Liver (tissue), 9 donors: ENCODE measurements around the gene RAI1. TPM values are rescaled to one million over a fixed set of nuclear protein-coding genes. Genes with fewer than 3 reads are reported as not detected.
A peak's percentile ranks its signal among the peaks of the same experiment; 100 is the strongest.
"Not testable (repeated sequence)": the region's sequence is repeated elsewhere in the genome, so short reads cannot be mapped to it uniquely, and the experiment has no call there.

Experiments
- DNase-seq: peaks from one replicate; pipeline ENCODE4 v3.0.0-alpha.2; 2017; ENCODE audit warnings: low spot score
- H3K27ac ChIP-seq, 2 donors: one replicate each; pipeline ENCODE4 v1.7.0; 2013; ENCODE audit warnings: inconsistent platforms in 2 of 2, low read length in 2 of 2, control low read depth in 1 of 2, low read depth in 1 of 2, mild to moderate bottlenecking in 1 of 2
- H3K27me3 ChIP-seq, 4 donors: one replicate each; pipeline versions ENCODE4 v1.6.1 to v1.7.0; 2013; ENCODE audit warnings: low read length in 3 of 4, inconsistent platforms in 1 of 4, mild to moderate bottlenecking in 1 of 4, moderate library complexity in 1 of 4; ENCODE audit not compliant: control insufficient read depth in 4 of 4, insufficient read depth in 4 of 4
- H3K36me3 ChIP-seq, 4 donors: one replicate each; pipeline versions ENCODE4 v1.6.1 to v1.7.0; 2013; ENCODE audit warnings: low read length in 3 of 4, mild to moderate bottlenecking in 3 of 4, low read depth in 1 of 4, moderate library complexity in 1 of 4; ENCODE audit not compliant: control insufficient read depth in 4 of 4, insufficient read depth in 3 of 4
- H3K4me1 ChIP-seq, 4 donors: one replicate each; pipeline versions ENCODE4 v1.6.1 to v1.7.0; 2013; ENCODE audit warnings: low read length in 3 of 4, mild to moderate bottlenecking in 3 of 4, moderate library complexity in 1 of 4; ENCODE audit not compliant: control insufficient read depth in 4 of 4, insufficient read depth in 4 of 4
- H3K4me3 ChIP-seq, 3 donors: one replicate each; pipeline versions ENCODE4 v1.6.1 to v1.7.0; 2013; ENCODE audit warnings: low read length in 3 of 3, control low read depth in 1 of 3, low read depth in 1 of 3, mild to moderate bottlenecking in 1 of 3
- H3K9ac ChIP-seq, 2 donors: one replicate each; pipeline ENCODE4 v1.7.0; 2013; ENCODE audit warnings: low read length in 2 of 2, mild to moderate bottlenecking in 2 of 2, moderate library complexity in 2 of 2, control low read depth in 1 of 2, low read depth in 1 of 2
- H3K9me3 ChIP-seq, 4 donors: one replicate each; pipeline versions ENCODE4 v1.6.1 to v1.7.0; 2013; ENCODE audit warnings: low read length in 3 of 4; ENCODE audit not compliant: control insufficient read depth in 4 of 4
- CTCF ChIP-seq: fragments of 150-350 bp; IDR thresholded peaks from 2 replicates; pipeline ENCODE4 v1.5.1; 2017; ENCODE audit warnings: improper control_type of control experiment, low read depth, low read length; ENCODE audit not compliant: missing input control
- FOXA1 ChIP-seq: IDR thresholded peaks from 2 replicates; pipeline ENCODE4 v1.6.1; 2016; ENCODE audit warnings: antibody characterized with exemption
- FOXA2 ChIP-seq: IDR thresholded peaks from 2 replicates; pipeline ENCODE4 v1.6.1; 2016; ENCODE audit warnings: antibody characterized with exemption
- GABPA ChIP-seq, 2 donors: IDR thresholded peaks in 1 of 2; conservative IDR thresholded peaks in 1 of 2; 2 replicates each; pipeline ENCODE4 v1.6.1; 2016; ENCODE audit warnings: antibody characterized with exemption in 2 of 2, mild to moderate bottlenecking in 1 of 2, moderate library complexity in 1 of 2
- HNF4A ChIP-seq, 2 donors: conservative IDR thresholded peaks; 2 replicates each; pipeline ENCODE4 v1.6.1; 2016; ENCODE audit warnings: antibody characterized with exemption in 2 of 2, mild to moderate bottlenecking in 2 of 2
- HNF4G ChIP-seq: IDR thresholded peaks from 2 replicates; pipeline ENCODE4 v1.6.1; 2016; ENCODE audit warnings: antibody characterized with exemption
- NR2F2 ChIP-seq: IDR thresholded peaks from 2 replicates; pipeline ENCODE4 v1.6.1; 2016; ENCODE audit warnings: antibody characterized with exemption
- RAD21 ChIP-seq, 2 donors: IDR thresholded peaks; 2 replicates each; pipeline ENCODE4 v1.6.1; 2016; ENCODE audit warnings: antibody characterized with exemption in 2 of 2, mild to moderate bottlenecking in 2 of 2
- RXRA ChIP-seq, 2 donors: IDR thresholded peaks; 2 replicates each; pipeline ENCODE4 v1.6.1; 2017 to 2018; ENCODE audit warnings: antibody characterized with exemption in 2 of 2, mild to moderate bottlenecking in 1 of 2
- SP1 ChIP-seq: IDR thresholded peaks from 2 replicates; pipeline ENCODE4 v1.6.1; 2018; ENCODE audit warnings: antibody characterized with exemption, mild to moderate bottlenecking
- TAF1 ChIP-seq: conservative IDR thresholded peaks from 2 replicates; pipeline ENCODE4 v1.6.1; 2016; ENCODE audit warnings: antibody characterized with exemption, mild to moderate bottlenecking
- YY1 ChIP-seq: IDR thresholded peaks from 2 replicates; pipeline ENCODE4 v1.6.1; 2016; ENCODE audit warnings: antibody characterized with exemption, mild to moderate bottlenecking
- WGBS: extraction: QIAGEN DNeasy Blood & Tissue Kit; methylation state at CpG from one replicate; pipeline ENCODE4 v1.1.7; 2013; 5-methylcytosine and 5-hydroxymethylcytosine counted together
- polyA plus RNA-seq, 2 donors: library from polyadenylated mRNA; stranded (reverse) in 1 of 2; unstranded in 1 of 2; fragments of 200-250 nt in 1 of 2; fragments of >200 nt in 1 of 2; fragmentation: Nextera tagmentation in 1 of 2; extraction: Ambion mirVana in 1 of 2; gene quantifications; one replicate each; pipeline versions ENCODE4 v1.2.1 to v1.2.3, GENCODE V29; 2013 to 2015
- total RNA-seq, 2 donors: library from RNA; depleted of rRNA; stranded (reverse); fragments of >200 nt; gene quantifications; one replicate each; pipeline ENCODE4 v1.2.3, GENCODE V29; 2014
- TF ChIP-seq, protein P1 (sequence below): IDR thresholded peaks from 2 replicates; pipeline ENCODE4 v1.6.1; 2016; ENCODE audit warnings: antibody characterized with exemption
- TF ChIP-seq, protein P2 (sequence below): IDR thresholded peaks from 2 replicates; pipeline ENCODE4 v1.6.1; 2016; ENCODE audit warnings: antibody characterized with exemption, mild to moderate bottlenecking
- TF ChIP-seq, protein P3 (sequence below): IDR thresholded peaks from 2 replicates; pipeline ENCODE4 v1.6.1; 2016; ENCODE audit warnings: antibody characterized with exemption
- TF ChIP-seq, protein P4 (sequence below): IDR thresholded peaks from 2 replicates; pipeline ENCODE4 v1.6.1; 2016; ENCODE audit warnings: antibody characterized with exemption
- donor health status: healthy.
- donor health status: healthy.
- donor health status: healthy.
- donor health status: healthy.
- donor health status: healthy.

RAI1 gene
- total and polyA plus RNA-seq, 4 donors, result 0.57 to 7.6 (median 5.3) TPM

DNA sequence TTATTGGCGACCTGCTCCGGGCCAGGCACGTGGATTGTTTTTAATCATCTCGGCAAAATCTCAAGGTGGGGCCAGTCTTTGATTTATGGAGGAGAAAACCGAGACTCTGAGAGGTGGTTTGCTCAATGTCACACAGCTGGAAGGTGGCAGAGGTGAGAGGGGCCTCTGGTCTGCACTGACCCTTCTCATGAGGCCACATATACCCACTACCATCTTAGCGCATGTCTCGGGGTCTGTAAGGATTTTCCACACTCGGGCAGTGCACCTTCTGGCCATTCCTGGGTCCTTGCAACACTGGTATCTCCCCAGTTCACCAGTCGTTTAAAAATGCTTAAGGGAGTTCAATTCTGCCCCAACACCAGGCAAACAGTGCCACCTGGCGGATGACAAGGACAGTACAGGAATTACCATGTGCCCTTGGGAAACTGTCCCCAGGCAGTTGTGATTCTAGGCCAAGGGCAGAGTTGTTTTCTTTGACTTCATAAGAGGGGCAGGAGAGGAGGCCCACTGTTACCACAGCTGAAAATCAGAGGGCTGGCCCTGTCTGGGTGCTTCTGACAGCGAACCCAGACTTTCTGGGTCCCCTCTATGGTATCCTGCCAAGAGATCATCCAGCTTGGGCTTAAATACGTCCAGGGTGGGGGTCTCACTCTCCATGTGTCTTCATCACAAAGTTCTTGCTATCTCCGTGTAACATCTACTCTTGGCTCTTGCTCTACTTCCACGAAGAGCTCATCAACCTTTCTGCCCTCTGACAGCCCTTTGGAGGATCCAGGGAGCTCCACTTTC, 39.4 kb upstream of the RAI1 start:
- WGBS, result 31% methylated on average over 14 of the region's 14 CpGs

GRCh38 chr17:17645148-17645547, 36.1 kb upstream of the RAI1 start:
- H3K4me3 ChIP-seq, H3K27ac ChIP-seq, H3K36me3 ChIP-seq, H3K9me3 ChIP-seq, H3K4me1 ChIP-seq, DNase-seq, H3K9ac ChIP-seq, H3K27me3 ChIP-seq: not testable (repeated sequence)
- WGBS, result 83% methylated on average over 4 of the region's 4 CpGs

More for the DNA sequence above, 39.4 kb upstream of the RAI1 start:
- DNase-seq, result peak; percentile 83
- TF ChIP-seq CTCF, result peak; percentile 92
- TF ChIP-seq RAD21 (IDR thresholded peaks at IDR 0.05), result peak; percentile 99
- peak in 1 of 2 donors; percentile 46 for TF ChIP-seq RXRA (IDR thresholded peaks at IDR 0.05)
- peak in 1 of 2 donors; percentile 19 for TF ChIP-seq HNF4A (conservative IDR thresholded peaks at IDR 0.05)
- TF ChIP-seq GABPA (IDR thresholded peaks at IDR 0.05 in 1 of 2, conservative IDR thresholded peaks at IDR 0.05 in 1 of 2), result no peak
- no peaks in the 10 kb centered on the region for H3K9me3 ChIP-seq
- no peaks in the 10 kb centered on the region for H3K4me1 ChIP-seq
- no peak overlapping the region for H3K9ac ChIP-seq
- H3K36me3 ChIP-seq, result no peaks in the 10 kb centered on the region
- H3K27ac ChIP-seq, result no peak overlapping the region
- no peaks in the 10 kb centered on the region for H3K27me3 ChIP-seq
- no peak overlapping the region for H3K4me3 ChIP-seq

DNA sequence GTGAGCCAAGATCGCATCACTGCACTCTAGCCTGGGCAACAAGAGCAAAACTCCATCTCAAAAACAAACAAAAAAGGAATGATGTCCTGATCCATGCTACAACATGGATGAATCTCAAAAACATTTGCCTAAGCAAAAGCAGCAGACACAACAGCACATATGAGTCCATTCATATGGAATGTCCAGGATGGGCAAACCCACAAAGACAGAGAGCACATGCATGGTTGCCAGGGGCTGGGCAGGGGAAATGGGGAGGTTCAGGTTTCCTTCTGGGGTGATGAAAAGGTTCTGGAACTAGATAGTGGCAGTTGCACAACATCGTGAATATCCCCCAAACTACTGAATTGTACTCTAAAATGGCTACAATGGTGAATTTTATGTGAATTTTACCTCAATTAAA, 35.3 kb upstream of the RAI1 start:
- Histone ChIP-seq H3K27ac (no peak overlapping the region), H3K9me3 (no peaks in the 10 kb centered on the region), H3K27me3 (no peaks in the 10 kb centered on the region), H3K9ac (no peak overlapping the region), H3K4me3 (no peak overlapping the region), H3K36me3 (no peaks in the 10 kb centered on the region), H3K4me1 (peaks cover 0 to 6% (median 0%) of the 10 kb centered on the region in 4 donors)
- TF ChIP-seq, protein P1, sequence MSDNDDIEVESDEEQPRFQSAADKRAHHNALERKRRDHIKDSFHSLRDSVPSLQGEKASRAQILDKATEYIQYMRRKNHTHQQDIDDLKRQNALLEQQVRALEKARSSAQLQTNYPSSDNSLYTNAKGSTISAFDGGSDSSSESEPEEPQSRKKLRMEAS, result no peak
- TF ChIP-seq FOXA2 (no peak), FOXA1 (no peak), GABPA (IDR thresholded peaks at IDR 0.05 in 1 of 2, conservative IDR thresholded peaks at IDR 0.05 in 1 of 2) (no peak), RAD21 (IDR thresholded peaks at IDR 0.05) (no peak), NR2F2 (no peak), HNF4G (no peak), HNF4A (conservative IDR thresholded peaks at IDR 0.05) (no peak), YY1 (no peak), TAF1 (no peak), CTCF (no peak), SP1 (no peak)
- TF ChIP-seq, protein P2, sequence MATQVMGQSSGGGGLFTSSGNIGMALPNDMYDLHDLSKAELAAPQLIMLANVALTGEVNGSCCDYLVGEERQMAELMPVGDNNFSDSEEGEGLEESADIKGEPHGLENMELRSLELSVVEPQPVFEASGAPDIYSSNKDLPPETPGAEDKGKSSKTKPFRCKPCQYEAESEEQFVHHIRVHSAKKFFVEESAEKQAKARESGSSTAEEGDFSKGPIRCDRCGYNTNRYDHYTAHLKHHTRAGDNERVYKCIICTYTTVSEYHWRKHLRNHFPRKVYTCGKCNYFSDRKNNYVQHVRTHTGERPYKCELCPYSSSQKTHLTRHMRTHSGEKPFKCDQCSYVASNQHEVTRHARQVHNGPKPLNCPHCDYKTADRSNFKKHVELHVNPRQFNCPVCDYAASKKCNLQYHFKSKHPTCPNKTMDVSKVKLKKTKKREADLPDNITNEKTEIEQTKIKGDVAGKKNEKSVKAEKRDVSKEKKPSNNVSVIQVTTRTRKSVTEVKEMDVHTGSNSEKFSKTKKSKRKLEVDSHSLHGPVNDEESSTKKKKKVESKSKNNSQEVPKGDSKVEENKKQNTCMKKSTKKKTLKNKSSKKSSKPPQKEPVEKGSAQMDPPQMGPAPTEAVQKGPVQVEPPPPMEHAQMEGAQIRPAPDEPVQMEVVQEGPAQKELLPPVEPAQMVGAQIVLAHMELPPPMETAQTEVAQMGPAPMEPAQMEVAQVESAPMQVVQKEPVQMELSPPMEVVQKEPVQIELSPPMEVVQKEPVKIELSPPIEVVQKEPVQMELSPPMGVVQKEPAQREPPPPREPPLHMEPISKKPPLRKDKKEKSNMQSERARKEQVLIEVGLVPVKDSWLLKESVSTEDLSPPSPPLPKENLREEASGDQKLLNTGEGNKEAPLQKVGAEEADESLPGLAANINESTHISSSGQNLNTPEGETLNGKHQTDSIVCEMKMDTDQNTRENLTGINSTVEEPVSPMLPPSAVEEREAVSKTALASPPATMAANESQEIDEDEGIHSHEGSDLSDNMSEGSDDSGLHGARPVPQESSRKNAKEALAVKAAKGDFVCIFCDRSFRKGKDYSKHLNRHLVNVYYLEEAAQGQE, result no peak
- TF ChIP-seq, protein P3, sequence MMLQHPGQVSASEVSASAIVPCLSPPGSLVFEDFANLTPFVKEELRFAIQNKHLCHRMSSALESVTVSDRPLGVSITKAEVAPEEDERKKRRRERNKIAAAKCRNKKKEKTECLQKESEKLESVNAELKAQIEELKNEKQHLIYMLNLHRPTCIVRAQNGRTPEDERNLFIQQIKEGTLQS, result no peak
- TF ChIP-seq, protein P4, sequence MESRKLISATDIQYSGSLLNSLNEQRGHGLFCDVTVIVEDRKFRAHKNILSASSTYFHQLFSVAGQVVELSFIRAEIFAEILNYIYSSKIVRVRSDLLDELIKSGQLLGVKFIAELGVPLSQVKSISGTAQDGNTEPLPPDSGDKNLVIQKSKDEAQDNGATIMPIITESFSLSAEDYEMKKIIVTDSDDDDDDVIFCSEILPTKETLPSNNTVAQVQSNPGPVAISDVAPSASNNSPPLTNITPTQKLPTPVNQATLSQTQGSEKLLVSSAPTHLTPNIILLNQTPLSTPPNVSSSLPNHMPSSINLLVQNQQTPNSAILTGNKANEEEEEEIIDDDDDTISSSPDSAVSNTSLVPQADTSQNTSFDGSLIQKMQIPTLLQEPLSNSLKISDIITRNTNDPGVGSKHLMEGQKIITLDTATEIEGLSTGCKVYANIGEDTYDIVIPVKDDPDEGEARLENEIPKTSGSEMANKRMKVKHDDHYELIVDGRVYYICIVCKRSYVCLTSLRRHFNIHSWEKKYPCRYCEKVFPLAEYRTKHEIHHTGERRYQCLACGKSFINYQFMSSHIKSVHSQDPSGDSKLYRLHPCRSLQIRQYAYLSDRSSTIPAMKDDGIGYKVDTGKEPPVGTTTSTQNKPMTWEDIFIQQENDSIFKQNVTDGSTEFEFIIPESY, result no peak
- DNase-seq, result no peak
- WGBS, result 97% methylated on average over 2 of the region's 2 CpGs
